Peyer's patch (tissue), 4 donors: Measurements from ENCODE around the gene ARHGAP1.

ENCODE experiments used
- CTCF ChIP-seq, 6 experiments: fragments of 450-650 bp in 4 of 6; fragments of 200-600 bp in 2 of 6; sonication (generic) in 1 of 6; IDR thresholded peaks; one replicate each; pipeline ENCODE4 v1.5.1; 2017 to 2019; ENCODE audit warnings: antibody characterized with exemption in 6 of 6, mild to moderate bottlenecking in 3 of 6, moderate library complexity in 1 of 6
- POLR2A ChIP-seq, 2 donors: fragments of 450-650 bp; IDR thresholded peaks; one replicate each; pipeline ENCODE4 v1.5.1; 2017; ENCODE audit warnings: antibody characterized with exemption in 2 of 2, mild to moderate bottlenecking in 2 of 2, moderate library complexity in 2 of 2

- TF ChIP-seq CTCF (IDR thresholded peaks at IDR 0.05) (no peak), POLR2A (IDR thresholded peaks at IDR 0.05) (no peak)
Measured at GRCh38 chr11:46745995-46746394, 45.6 kb upstream of the ARHGAP1 start.
